ENCODE data around the gene PCSK7.

DNA sequence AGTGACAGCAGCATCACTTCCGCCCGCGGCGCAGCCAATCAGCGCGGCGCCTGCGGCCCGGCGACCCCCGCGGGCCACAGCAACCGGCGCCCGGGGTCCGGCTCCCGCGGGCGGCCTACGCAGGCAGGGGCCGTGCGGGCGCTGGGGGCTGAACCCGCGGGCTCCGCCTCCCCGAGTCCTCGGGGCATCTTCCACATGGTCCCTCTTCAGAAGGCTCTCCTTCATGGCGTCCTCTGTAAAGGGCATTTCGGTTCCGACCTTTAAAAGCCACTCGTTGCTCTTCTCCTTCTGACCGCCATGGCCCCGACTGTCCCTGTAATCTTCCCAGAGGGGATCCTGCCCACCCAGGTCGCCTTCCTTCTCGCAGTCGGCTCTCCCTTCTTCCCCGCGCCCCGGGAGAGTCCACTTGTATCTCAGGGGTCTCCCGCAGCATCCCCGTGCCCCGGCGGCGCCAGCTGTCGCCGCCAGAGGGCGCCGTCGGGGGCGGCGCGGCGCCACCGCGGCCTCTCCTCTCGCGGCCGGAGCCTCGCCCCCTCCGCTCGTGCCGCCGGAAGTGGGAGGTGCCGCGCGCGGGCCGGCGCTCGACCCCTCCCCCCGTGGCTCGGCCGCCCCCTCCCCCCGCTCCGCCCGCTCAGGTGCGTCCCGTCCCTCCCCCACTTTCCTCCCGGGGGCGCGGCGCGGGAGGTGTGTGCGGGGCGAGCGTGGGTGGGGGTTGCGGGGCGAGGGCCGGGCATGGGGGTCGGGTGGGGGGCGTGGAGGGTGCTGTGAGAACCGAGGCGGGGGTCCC, 412 bp upstream of the PCSK7 start, which contains the start of gene RNF214:
- TF ChIP-seq CTCF (IDR thresholded peaks at IDR 0.05) (peak; percentile 83), EZH2phosphoT487 (IDR thresholded peaks at IDR 0.05) (no peak)

All from neural progenitor cell (in vitro differentiated cells).